ENCODE measurements around the gene CACTIN. TPM values are rescaled to one million over a fixed set of nuclear protein-coding genes. Genes with fewer than 3 reads are reported as not detected.
A peak's percentile ranks its signal among the peaks of the same experiment; 100 is the strongest.

Gene CACTIN
- polyA plus RNA-seq, 1 of the 3 experiments (the other 2 are of a cell fraction), result 36.4 TPM

DNA sequence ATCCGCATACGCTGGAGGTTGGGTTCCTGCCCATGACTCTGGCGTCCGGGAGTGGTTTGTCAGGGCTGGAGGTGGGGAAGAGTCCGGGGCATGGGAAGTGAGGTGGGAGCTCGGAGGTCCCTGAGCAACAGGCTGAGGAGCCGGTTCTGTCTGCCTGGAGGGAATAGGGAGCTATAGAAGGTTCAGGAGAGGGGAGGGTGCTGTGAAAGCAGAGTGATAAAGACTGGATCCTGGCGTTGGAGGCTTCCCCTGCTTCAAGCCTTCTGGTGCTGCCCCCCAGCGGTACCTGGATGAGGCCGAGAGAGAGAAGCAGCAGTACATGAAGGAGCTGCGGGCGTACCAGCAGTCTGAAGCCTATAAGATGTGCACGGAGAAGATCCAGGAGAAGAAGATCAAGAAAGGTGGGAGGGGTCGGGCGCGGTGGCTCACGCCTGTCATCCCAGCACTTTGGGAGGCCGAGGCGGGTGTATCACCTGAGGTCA lies 51.3 kb downstream of the CACTIN start:
- peaks cover 29% of the 10 kb centered on the region for H3F3A ChIP-seq (replicated peaks; ENCODE audit: insufficient read depth)
- H4K20me1 ChIP-seq (ENCODE audit: insufficient read depth), result peaks cover 4% of the 10 kb centered on the region; the same call in 1 of the 2 replicates
- ChIA-PET POLR2A (interaction anchor here (0.7 kb wide), 1 partner anchor 1651 kb away, joined by 4 read pairs; no protein-coding TSS in a partner anchor), CTCF (interaction anchor here (1.0 to 5.8 kb wide), 5 partner anchors 10 to 146 kb away, joined by 4 to 38 read pairs (median 5); partner anchors contain the start of genes GIPC3 and MFSD12)
- H3K27me3 ChIP-seq (ENCODE audit: insufficient read depth), result no peaks in the 10 kb centered on the region
- WGBS (ENCODE audit: low lambda C conversion rate), result 91% methylated on average over 19 of the region's 19 CpGs
- peaks cover 6 to 13% of the 10 kb centered on the region in 2 experiments for H3K36me3 ChIP-seq (replicated peaks in 1 of 2; ENCODE audit: control insufficient read depth in 1 of 2, insufficient read depth in 2 of 2, low read length in 1 of 2)
- peak; percentile 10 for DNase-seq
- no peaks in the 10 kb centered on the region for H3K9me2 ChIP-seq
- H3K27ac ChIP-seq (ENCODE audit: low read depth in 2 of 2, low read length in 1 of 2), result no peak overlapping the region
- H3K79me2 ChIP-seq (ENCODE audit: insufficient read depth), result peaks cover 9% of the 10 kb centered on the region
- no peak overlapping the region for H3K9ac ChIP-seq
- no peak overlapping the region for H2AFZ ChIP-seq (ENCODE audit: low read depth)
- no peaks in the 10 kb centered on the region for H3K9me3 ChIP-seq
- TF ChIP-seq, protein P1, sequence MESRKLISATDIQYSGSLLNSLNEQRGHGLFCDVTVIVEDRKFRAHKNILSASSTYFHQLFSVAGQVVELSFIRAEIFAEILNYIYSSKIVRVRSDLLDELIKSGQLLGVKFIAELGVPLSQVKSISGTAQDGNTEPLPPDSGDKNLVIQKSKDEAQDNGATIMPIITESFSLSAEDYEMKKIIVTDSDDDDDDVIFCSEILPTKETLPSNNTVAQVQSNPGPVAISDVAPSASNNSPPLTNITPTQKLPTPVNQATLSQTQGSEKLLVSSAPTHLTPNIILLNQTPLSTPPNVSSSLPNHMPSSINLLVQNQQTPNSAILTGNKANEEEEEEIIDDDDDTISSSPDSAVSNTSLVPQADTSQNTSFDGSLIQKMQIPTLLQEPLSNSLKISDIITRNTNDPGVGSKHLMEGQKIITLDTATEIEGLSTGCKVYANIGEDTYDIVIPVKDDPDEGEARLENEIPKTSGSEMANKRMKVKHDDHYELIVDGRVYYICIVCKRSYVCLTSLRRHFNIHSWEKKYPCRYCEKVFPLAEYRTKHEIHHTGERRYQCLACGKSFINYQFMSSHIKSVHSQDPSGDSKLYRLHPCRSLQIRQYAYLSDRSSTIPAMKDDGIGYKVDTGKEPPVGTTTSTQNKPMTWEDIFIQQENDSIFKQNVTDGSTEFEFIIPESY (IDR thresholded peaks at IDR 0.05; ENCODE audit: borderline replicate concordance, low read depth), result no peak
- TF ChIP-seq CHD2 (IDR thresholded peaks at IDR 0.05; ENCODE audit: low read length, partially characterized antibody) (no peak), MAX (IDR thresholded peaks at IDR 0.05; ENCODE audit: low read depth) (no peak), MEF2A (IDR thresholded peaks at IDR 0.05; ENCODE audit: borderline replicate concordance, low read depth) (no peak), JUND (IDR thresholded peaks at IDR 0.05) (no peak), TEAD4 (IDR thresholded peaks at IDR 0.05; ENCODE audit: borderline replicate concordance, insufficient read depth) (no peak), SIN3A (IDR thresholded peaks at IDR 0.05; ENCODE audit: borderline replicate concordance, low read depth, low read length) (no peak), FOXJ3 (CRISPR knock-in tag; IDR thresholded peaks at IDR 0.05) (no peak), TAF1 (IDR thresholded peaks at IDR 0.05; ENCODE audit: borderline replicate concordance, low read depth, low read length) (no peak), TCF12 (IDR thresholded peaks at IDR 0.05) (no peak), RCOR1 (IDR thresholded peaks at IDR 0.05; ENCODE audit: low read length) (no peak), RXRA (IDR thresholded peaks at IDR 0.05; ENCODE audit: borderline replicate concordance, low read depth) (no peak), NFIC (IDR thresholded peaks at IDR 0.05; ENCODE audit: borderline replicate concordance) (no peak), POLR2AphosphoS5 (IDR thresholded peaks at IDR 0.05; ENCODE audit: low read depth, low read length) (no peak)
- TF ChIP-seq, protein P2, sequence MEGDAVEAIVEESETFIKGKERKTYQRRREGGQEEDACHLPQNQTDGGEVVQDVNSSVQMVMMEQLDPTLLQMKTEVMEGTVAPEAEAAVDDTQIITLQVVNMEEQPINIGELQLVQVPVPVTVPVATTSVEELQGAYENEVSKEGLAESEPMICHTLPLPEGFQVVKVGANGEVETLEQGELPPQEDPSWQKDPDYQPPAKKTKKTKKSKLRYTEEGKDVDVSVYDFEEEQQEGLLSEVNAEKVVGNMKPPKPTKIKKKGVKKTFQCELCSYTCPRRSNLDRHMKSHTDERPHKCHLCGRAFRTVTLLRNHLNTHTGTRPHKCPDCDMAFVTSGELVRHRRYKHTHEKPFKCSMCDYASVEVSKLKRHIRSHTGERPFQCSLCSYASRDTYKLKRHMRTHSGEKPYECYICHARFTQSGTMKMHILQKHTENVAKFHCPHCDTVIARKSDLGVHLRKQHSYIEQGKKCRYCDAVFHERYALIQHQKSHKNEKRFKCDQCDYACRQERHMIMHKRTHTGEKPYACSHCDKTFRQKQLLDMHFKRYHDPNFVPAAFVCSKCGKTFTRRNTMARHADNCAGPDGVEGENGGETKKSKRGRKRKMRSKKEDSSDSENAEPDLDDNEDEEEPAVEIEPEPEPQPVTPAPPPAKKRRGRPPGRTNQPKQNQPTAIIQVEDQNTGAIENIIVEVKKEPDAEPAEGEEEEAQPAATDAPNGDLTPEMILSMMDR (IDR thresholded peaks at IDR 0.05), result no peak
- TF ChIP-seq, protein P3, sequence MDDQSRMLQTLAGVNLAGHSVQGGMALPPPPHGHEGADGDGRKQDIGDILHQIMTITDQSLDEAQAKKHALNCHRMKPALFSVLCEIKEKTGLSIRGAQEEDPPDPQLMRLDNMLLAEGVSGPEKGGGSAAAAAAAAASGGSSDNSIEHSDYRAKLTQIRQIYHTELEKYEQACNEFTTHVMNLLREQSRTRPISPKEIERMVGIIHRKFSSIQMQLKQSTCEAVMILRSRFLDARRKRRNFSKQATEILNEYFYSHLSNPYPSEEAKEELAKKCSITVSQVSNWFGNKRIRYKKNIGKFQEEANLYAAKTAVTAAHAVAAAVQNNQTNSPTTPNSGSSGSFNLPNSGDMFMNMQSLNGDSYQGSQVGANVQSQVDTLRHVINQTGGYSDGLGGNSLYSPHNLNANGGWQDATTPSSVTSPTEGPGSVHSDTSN (IDR thresholded peaks at IDR 0.05), result no peak
- no peak overlapping the region for H3K4me3 ChIP-seq (ENCODE audit: low read depth in 2 of 2, low read length in 1 of 2)
- H3K4me2 ChIP-seq, result no peak overlapping the region
- peaks cover under 1 to 5% of the 10 kb centered on the region in 2 experiments; a peak in 1 of 4 replicates for H3K4me1 ChIP-seq (ENCODE audit: control insufficient read depth in 1 of 2, insufficient read depth in 2 of 2, low read depth in 1 of 2, low read length in 1 of 2)
